Measurements from ENCODE around the gene KIDINS220. TPM values are rescaled to one million over a fixed set of nuclear protein-coding genes. Genes with fewer than 3 reads are reported as not detected.

Gene KIDINS220
- total and polyA plus RNA-seq, 2 experiments from 2014 or later: 12.8 to 38.2 TPM

DNA sequence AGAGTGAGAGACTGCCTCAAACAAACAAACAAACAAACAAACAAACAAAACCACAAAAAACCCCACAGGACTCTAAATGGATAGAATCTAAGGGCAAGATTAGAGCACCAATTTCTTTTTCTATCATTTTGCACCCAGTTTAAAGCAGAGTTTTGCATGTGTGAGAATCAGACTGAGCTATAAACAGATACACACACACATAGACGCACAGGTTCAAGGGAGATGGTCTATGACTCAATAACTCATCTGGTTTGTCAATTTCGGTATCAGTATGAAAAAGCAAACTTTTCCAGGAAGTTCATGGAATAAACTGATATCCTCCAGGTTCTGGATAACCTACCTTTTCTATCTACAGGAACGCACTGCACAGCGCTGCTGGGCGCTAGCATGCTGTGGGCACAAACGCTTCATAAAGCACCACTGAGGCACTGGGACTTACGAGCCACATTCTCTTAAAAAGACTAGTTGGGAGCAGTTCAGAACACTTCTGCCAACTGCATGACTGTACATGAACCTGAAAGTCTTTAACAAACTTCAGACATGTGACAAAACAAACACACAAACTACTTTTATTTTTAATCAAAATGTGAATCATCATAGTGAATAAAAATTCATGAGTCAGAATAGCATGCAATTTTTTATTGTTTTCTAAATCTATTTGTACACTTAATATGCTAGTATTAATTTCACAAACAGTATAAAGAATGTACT is 109.0 kb downstream of the KIDINS220 start:
- Histone ChIP-seq H3K36me3 (ENCODE audit: insufficient read depth) (0 out of 2 replicates have a peak, but pooled peaks cover 4% of the 10 kb centered on the region), H3K4me3 (no peak overlapping the region), H3F3A (replicated peaks; ENCODE audit: low read depth) (no peaks in the 10 kb centered on the region), H4K20me1 (replicated peaks; ENCODE audit: insufficient read depth) (no peaks in the 10 kb centered on the region), H3K27ac (ENCODE audit: low read depth) (no peak overlapping the region), H3K79me2 (replicated peaks; ENCODE audit: insufficient read depth) (no peaks in the 10 kb centered on the region), H3K27me3 (ENCODE audit: insufficient read depth) (no peaks in the 10 kb centered on the region), H2AFZ (no peak overlapping the region), H3K4me1 (ENCODE audit: insufficient read depth) (no peaks in the 10 kb centered on the region), H3K4me2 (no peak overlapping the region), H3K9me2 (ENCODE audit: insufficient read depth) (no peaks in the 10 kb centered on the region)
- no peak for ATAC-seq
- H3K4me3 Mint-ChIP-seq: no peak overlapping the region
- H3K9me3 Mint-ChIP-seq: no peaks in the 10 kb centered on the region; the same call in 2 of the 3 replicates
- H3K27me3 Mint-ChIP-seq (ENCODE audit: insufficient read depth, low read depth, poor library complexity): no peaks in the 10 kb centered on the region
- TF ChIP-seq, protein P1, sequence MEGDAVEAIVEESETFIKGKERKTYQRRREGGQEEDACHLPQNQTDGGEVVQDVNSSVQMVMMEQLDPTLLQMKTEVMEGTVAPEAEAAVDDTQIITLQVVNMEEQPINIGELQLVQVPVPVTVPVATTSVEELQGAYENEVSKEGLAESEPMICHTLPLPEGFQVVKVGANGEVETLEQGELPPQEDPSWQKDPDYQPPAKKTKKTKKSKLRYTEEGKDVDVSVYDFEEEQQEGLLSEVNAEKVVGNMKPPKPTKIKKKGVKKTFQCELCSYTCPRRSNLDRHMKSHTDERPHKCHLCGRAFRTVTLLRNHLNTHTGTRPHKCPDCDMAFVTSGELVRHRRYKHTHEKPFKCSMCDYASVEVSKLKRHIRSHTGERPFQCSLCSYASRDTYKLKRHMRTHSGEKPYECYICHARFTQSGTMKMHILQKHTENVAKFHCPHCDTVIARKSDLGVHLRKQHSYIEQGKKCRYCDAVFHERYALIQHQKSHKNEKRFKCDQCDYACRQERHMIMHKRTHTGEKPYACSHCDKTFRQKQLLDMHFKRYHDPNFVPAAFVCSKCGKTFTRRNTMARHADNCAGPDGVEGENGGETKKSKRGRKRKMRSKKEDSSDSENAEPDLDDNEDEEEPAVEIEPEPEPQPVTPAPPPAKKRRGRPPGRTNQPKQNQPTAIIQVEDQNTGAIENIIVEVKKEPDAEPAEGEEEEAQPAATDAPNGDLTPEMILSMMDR (conservative IDR thresholded peaks at IDR 0.05; ENCODE audit: low read depth in 2 of 2): no peak
- TF ChIP-seq POLR2AphosphoS5 (IDR thresholded peaks at IDR 0.05; ENCODE audit: low read depth): no peak
- TF ChIP-seq, protein P2, sequence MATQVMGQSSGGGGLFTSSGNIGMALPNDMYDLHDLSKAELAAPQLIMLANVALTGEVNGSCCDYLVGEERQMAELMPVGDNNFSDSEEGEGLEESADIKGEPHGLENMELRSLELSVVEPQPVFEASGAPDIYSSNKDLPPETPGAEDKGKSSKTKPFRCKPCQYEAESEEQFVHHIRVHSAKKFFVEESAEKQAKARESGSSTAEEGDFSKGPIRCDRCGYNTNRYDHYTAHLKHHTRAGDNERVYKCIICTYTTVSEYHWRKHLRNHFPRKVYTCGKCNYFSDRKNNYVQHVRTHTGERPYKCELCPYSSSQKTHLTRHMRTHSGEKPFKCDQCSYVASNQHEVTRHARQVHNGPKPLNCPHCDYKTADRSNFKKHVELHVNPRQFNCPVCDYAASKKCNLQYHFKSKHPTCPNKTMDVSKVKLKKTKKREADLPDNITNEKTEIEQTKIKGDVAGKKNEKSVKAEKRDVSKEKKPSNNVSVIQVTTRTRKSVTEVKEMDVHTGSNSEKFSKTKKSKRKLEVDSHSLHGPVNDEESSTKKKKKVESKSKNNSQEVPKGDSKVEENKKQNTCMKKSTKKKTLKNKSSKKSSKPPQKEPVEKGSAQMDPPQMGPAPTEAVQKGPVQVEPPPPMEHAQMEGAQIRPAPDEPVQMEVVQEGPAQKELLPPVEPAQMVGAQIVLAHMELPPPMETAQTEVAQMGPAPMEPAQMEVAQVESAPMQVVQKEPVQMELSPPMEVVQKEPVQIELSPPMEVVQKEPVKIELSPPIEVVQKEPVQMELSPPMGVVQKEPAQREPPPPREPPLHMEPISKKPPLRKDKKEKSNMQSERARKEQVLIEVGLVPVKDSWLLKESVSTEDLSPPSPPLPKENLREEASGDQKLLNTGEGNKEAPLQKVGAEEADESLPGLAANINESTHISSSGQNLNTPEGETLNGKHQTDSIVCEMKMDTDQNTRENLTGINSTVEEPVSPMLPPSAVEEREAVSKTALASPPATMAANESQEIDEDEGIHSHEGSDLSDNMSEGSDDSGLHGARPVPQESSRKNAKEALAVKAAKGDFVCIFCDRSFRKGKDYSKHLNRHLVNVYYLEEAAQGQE (IDR thresholded peaks at IDR 0.05; ENCODE audit: unreplicated experiment): no peak
- no peak for TF ChIP-seq STAT1 (IDR thresholded peaks at IDR 0.05; ENCODE audit: unreplicated experiment)
- TF ChIP-seq, protein P3, sequence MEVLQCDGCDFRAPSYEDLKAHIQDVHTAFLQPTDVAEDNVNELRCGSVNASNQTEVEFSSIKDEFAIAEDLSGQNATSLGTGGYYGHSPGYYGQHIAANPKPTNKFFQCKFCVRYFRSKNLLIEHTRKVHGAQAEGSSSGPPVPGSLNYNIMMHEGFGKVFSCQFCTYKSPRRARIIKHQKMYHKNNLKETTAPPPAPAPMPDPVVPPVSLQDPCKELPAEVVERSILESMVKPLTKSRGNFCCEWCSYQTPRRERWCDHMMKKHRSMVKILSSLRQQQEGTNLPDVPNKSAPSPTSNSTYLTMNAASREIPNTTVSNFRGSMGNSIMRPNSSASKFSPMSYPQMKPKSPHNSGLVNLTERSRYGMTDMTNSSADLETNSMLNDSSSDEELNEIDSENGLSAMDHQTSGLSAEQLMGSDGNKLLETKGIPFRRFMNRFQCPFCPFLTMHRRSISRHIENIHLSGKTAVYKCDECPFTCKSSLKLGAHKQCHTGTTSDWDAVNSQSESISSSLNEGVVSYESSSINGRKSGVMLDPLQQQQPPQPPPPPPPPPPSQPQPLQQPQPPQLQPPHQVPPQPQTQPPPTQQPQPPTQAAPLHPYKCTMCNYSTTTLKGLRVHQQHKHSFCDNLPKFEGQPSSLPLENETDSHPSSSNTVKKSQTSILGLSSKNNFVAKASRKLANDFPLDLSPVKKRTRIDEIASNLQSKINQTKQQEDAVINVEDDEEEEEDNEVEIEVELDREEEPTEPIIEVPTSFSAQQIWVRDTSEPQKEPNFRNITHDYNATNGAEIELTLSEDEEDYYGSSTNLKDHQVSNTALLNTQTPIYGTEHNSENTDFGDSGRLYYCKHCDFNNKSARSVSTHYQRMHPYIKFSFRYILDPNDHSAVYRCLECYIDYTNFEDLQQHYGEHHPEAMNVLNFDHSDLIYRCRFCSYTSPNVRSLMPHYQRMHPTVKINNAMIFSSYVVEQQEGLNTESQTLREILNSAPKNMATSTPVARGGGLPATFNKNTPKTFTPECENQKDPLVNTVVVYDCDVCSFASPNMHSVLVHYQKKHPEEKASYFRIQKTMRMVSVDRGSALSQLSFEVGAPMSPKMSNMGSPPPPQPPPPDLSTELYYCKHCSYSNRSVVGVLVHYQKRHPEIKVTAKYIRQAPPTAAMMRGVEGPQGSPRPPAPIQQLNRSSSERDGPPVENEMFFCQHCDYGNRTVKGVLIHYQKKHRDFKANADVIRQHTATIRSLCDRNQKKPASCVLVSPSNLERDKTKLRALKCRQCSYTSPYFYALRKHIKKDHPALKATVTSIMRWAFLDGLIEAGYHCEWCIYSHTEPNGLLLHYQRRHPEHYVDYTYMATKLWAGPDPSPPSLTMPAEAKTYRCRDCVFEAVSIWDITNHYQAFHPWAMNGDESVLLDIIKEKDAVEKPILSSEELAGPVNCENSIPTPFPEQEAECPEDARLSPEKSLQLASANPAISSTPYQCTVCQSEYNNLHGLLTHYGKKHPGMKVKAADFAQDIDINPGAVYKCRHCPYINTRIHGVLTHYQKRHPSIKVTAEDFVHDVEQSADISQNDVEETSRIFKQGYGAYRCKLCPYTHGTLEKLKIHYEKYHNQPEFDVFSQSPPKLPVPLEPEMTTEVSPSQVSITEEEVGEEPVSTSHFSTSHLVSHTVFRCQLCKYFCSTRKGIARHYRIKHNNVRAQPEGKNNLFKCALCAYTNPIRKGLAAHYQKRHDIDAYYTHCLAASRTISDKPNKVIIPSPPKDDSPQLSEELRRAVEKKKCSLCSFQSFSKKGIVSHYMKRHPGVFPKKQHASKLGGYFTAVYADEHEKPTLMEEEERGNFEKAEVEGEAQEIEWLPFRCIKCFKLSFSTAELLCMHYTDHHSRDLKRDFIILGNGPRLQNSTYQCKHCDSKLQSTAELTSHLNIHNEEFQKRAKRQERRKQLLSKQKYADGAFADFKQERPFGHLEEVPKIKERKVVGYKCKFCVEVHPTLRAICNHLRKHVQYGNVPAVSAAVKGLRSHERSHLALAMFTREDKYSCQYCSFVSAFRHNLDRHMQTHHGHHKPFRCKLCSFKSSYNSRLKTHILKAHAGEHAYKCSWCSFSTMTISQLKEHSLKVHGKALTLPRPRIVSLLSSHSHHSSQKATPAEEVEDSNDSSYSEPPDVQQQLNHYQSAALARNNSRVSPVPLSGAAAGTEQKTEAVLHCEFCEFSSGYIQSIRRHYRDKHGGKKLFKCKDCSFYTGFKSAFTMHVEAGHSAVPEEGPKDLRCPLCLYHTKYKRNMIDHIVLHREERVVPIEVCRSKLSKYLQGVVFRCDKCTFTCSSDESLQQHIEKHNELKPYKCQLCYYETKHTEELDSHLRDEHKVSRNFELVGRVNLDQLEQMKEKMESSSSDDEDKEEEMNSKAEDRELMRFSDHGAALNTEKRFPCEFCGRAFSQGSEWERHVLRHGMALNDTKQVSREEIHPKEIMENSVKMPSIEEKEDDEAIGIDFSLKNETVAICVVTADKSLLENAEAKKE (CRISPR knock-in tag; IDR thresholded peaks at IDR 0.05): no peak
- TF ChIP-seq EZH2phosphoT487 (IDR thresholded peaks at IDR 0.05; ENCODE audit: unreplicated experiment): no peak
- TF ChIP-seq ZNF114 (CRISPR knock-in tag; IDR thresholded peaks at IDR 0.05): no peak
- TF ChIP-seq JUNB (IDR thresholded peaks at IDR 0.05; ENCODE audit: unreplicated experiment): no peak
- no peak for TF ChIP-seq CREB1 (CRISPR knock-in tag; IDR thresholded peaks at IDR 0.05; ENCODE audit: low read depth)
- TF ChIP-seq ZNF331 (CRISPR knock-in tag; IDR thresholded peaks at IDR 0.05; ENCODE audit: low read depth): no peak
- no peak for TF ChIP-seq NANOG (IDR thresholded peaks at IDR 0.05; ENCODE audit: borderline replicate concordance)
- TF ChIP-seq, protein P4, sequence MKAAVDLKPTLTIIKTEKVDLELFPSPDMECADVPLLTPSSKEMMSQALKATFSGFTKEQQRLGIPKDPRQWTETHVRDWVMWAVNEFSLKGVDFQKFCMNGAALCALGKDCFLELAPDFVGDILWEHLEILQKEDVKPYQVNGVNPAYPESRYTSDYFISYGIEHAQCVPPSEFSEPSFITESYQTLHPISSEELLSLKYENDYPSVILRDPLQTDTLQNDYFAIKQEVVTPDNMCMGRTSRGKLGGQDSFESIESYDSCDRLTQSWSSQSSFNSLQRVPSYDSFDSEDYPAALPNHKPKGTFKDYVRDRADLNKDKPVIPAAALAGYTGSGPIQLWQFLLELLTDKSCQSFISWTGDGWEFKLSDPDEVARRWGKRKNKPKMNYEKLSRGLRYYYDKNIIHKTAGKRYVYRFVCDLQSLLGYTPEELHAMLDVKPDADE (IDR thresholded peaks at IDR 0.05): no peak
- no peak for TF ChIP-seq EZH2 (IDR thresholded peaks at IDR 0.05; ENCODE audit: low read depth, unreplicated experiment)
- peaks cover 14% of the 10 kb centered on the region for H3K36me3 Mint-ChIP-seq (ENCODE audit: low read depth)
- H3K27ac Mint-ChIP-seq: peak overlapping the region; percentile 28; the same call in 1 of the 2 replicates
- peaks cover 4% of the 10 kb centered on the region for H3K4me1 Mint-ChIP-seq
- DNase-seq (ENCODE audit: low spot score): no peak

All from GM23338 (cell line).